ENCODE measurements around the gene MRPL11.
"Not testable (repeated sequence)": the region's sequence is repeated elsewhere in the genome, so short reads cannot be mapped to it uniquely, and the experiment has no call there.

DNA sequence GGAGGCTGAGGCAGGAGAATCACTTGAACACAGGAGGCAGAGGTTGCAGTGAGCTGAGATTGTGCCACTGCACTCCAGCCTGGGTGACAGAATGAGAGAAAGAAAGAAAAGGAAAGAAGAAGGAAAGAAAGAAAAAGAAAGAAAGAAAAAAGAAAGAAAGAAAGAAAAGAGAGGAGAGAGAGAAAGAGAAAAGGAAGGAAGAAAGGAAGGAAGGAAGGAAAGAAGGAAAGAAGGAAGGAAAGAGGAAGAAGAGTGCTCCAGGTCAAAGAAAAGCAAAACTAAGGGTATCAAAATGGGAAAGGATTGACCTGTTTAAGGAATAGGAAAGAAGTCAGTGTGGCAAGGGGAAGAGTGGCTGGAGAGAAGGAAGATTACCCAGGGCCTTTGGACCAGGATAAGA is 7.4 kb downstream of the MRPL11 start:
- TF ChIP-seq, protein P1, sequence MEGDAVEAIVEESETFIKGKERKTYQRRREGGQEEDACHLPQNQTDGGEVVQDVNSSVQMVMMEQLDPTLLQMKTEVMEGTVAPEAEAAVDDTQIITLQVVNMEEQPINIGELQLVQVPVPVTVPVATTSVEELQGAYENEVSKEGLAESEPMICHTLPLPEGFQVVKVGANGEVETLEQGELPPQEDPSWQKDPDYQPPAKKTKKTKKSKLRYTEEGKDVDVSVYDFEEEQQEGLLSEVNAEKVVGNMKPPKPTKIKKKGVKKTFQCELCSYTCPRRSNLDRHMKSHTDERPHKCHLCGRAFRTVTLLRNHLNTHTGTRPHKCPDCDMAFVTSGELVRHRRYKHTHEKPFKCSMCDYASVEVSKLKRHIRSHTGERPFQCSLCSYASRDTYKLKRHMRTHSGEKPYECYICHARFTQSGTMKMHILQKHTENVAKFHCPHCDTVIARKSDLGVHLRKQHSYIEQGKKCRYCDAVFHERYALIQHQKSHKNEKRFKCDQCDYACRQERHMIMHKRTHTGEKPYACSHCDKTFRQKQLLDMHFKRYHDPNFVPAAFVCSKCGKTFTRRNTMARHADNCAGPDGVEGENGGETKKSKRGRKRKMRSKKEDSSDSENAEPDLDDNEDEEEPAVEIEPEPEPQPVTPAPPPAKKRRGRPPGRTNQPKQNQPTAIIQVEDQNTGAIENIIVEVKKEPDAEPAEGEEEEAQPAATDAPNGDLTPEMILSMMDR (IDR thresholded peaks at IDR 0.05; ENCODE audit: insufficient read depth, low read depth, low read length): not testable (repeated sequence)
- TF ChIP-seq EZH2 (IDR thresholded peaks at IDR 0.05; ENCODE audit: insufficient read depth, low read length): not testable (repeated sequence)
